T47D (cell line): Measurements from ENCODE around the gene XKR3.
"Not testable (repeated sequence)": the region's sequence is repeated elsewhere in the genome, so short reads cannot be mapped to it uniquely, and the experiment has no call there.

Experiments used
- DNase-seq, 2 experiments: peaks; one replicate each; pipeline versions ENCODE4 v3.0.0 to v3.0.0-alpha.2; 2011 to 2012; ENCODE audit warnings: low read depth in 1 of 2, low spot score in 1 of 2
- in situ Hi-C: cut with HindIII; loops from 2 replicates; pipeline ENCODE4 v1.10.0; 2016; ENCODE audit warnings: low sequenced_read_pairs, low pct_unique_long_range_greater_than_20kb

XKR3 gene

DNA sequence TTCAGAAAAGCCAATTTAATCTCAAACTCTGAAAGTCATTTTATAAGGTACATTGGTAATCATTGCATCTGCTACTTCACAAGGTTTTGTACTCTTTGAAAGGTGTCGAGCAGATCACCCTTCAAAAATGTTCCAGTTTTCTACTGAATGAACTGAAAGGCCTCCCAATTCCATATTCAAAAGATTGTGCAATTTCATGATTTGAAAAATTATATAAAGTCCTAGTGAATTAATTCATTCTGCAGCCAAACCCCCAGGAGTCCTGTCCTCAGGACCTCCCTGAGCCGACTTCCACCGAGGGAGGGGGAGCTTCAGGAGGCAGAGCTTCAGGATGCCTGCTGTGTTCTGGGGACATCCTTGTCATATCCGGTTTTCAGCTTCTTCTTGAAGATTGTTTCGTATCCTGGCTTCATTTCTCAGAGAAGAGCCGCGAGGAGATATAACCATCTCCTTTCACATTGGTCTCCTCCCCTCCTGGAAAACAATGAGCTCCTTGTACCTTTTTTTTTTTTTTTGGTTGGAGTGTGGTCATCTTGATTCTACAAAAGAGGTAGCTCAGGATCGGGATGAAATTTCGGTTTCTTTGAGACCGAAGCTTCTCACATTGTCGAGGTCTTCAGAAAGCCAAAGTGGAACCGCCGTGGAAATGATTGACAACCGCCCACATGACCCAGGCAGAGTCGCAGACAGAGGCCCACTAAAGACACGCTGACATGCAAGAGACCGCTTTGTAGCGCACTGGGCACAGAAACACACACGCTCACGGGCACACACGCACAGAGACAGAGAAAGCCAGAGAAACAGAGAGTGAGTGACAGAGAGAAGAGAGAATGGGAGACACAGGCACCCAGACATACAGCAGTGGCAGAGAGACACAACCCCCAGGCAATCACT is 77.7 kb downstream of the XKR3 start:
- DNase-seq, in situ Hi-C loops: not testable (repeated sequence)

DNA sequence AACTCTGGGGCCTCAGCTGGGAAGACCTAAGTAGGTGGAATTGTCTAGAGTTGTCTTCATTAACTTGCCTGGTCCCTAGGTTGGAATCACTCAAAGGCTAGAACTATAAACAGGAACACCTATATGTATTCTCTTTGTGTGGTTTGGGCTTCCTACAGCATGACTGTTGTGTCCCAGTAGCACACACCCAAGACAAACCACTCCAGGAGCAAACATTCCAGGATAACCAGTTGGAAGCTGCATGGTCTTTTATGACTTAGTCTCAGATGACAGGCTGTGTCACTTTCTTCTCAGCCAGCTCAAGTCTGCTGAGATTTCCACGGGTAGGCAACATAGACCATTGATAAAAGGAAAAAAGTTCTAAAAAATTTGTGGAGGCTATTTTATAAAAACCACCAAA is 90.9 kb downstream of the XKR3 start:
- peak in 1 of 2 experiments; percentile 70 for DNase-seq
- in situ Hi-C loops: not testable (repeated sequence)
